Natural killer cell (primary cell): ENCODE results near the gene NXN. TPM values are rescaled to one million over a fixed set of nuclear protein-coding genes. Genes with fewer than 3 reads are reported as not detected.
"Not testable (repeated sequence)": the region's sequence is repeated elsewhere in the genome, so short reads cannot be mapped to it uniquely, and the experiment has no call there.

Experiments
- ATAC-seq, 3 donors: fragments of 150-1000 bp in 2 of 3; fragments of 200-7000 bp in 1 of 3; cut with Tn5 transposase; 1 replicate in 1 of 3; 2 replicates in 2 of 3; pipeline ENCODE4 v1.10.0; 2021; ENCODE audit warnings: mild to moderate bottlenecking in 2 of 3, moderate library complexity in 2 of 3
- DNase-seq, 2 donors: peaks; one replicate each; pipeline versions ENCODE4 v3.0.0 to v3.0.0-alpha.2; 2013 to 2021; ENCODE audit warnings: mixed read lengths in 1 of 2
- H3K27ac ChIP-seq: one replicate; pipeline ENCODE4 v1.5.1; 2013; ENCODE audit warnings: mild to moderate bottlenecking, low read length
- H3K27me3 ChIP-seq: one replicate; pipeline ENCODE4 v1.6.1; 2013; ENCODE audit warnings: low read length; ENCODE audit not compliant: control insufficient read depth, insufficient read depth
- H3K36me3 ChIP-seq: one replicate; pipeline ENCODE4 v1.6.1; 2013; ENCODE audit warnings: low read length; ENCODE audit not compliant: control insufficient read depth, insufficient read depth
- H3K4me1 ChIP-seq: one replicate; pipeline ENCODE4 v1.6.1; 2013; ENCODE audit warnings: low read length; ENCODE audit not compliant: control insufficient read depth, insufficient read depth
- H3K4me3 ChIP-seq: one replicate; pipeline ENCODE4 v1.5.1; 2013; ENCODE audit warnings: low read length
- H3K9me3 ChIP-seq: one replicate; pipeline ENCODE4 v1.6.1; 2013; ENCODE audit warnings: low read length; ENCODE audit not compliant: control insufficient read depth, insufficient read depth
- H3K27ac Mint-ChIP-seq, 2 donors: one replicate each; pipeline ENCODE4 v1.8.0; 2022; ENCODE audit warnings: mild to moderate bottlenecking in 2 of 2, mixed read lengths in 2 of 2, moderate library complexity in 1 of 2
- H3K27me3 Mint-ChIP-seq, 2 donors: one replicate each; pipeline ENCODE4 v1.8.0; 2022; ENCODE audit warnings: low read depth in 2 of 2, mixed read lengths in 2 of 2
- H3K36me3 Mint-ChIP-seq: one replicate; pipeline ENCODE4 v1.8.0; 2022; ENCODE audit warnings: mixed read lengths
- H3K4me1 Mint-ChIP-seq, 2 donors: one replicate each; pipeline ENCODE4 v1.8.0; 2022; ENCODE audit warnings: mixed read lengths in 2 of 2
- H3K4me3 Mint-ChIP-seq: one replicate; pipeline ENCODE4 v1.8.0; 2022; ENCODE audit warnings: mild to moderate bottlenecking, moderate library complexity, mixed read lengths
- H3K9me3 Mint-ChIP-seq, 2 donors: one replicate each; pipeline ENCODE4 v1.8.0; 2022; ENCODE audit warnings: mixed read lengths in 2 of 2
- WGBS: methylation state at CpG from one replicate; pipeline ENCODE4 v1.1.7; 2013; ENCODE audit warnings: missing lambda C conversion rate; ENCODE audit not compliant: insufficient coverage; 5-methylcytosine and 5-hydroxymethylcytosine counted together
- intact Hi-C: fragments of 100-400 bp; cut with micrococcal nuclease; formaldehyde crosslinking; loops from one replicate; pipeline ENCODE4 v1.14.2; 2022
- total RNA-seq, 4 donors: library from RNA; stranded (reverse); fragments of 120-200 nt in 1 of 4; gene quantifications; one replicate each; pipeline versions ENCODE4 v1.2.3 to v1.2.4, GENCODE V29; 2013 to 2022
- TF ChIP-seq, protein P1 (sequence below): fragments of 200-600 bp; IDR thresholded peaks from one replicate; pipeline ENCODE4 v1.8.0; 2022; ENCODE audit warnings: antibody characterized with exemption

Gene NXN
- total RNA-seq, 3 donors from 2014 or later (not counting 1 experiment from before 2014, with no cell fraction given), result 0.14 to 0.55 TPM; not detected in 1

DNA sequence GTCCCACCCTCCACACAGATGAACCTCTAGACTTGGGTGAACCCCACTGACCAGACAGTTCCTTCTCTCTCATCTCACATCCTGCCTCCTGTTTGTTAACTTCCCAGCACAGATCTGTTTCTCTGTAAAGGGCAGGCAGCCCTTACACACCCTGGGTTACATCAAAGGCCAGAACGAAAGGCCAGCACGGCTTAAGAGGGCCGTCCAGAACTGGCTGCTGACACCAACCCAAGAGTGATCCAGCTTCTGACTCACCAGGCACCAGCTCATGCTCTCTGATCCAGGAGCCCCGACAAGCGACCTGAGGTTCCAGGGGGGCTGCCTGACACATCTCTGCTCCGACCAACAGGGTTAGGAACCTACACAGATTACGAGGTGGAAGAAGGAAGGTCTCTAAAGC, 110.5 kb downstream of the NXN start:
- Histone ChIP-seq H3K27me3 (no peaks in the 10 kb centered on the region), H3K27ac (no peak overlapping the region), H3K36me3 (no peaks in the 10 kb centered on the region), H3K9me3 (no peaks in the 10 kb centered on the region), H3K4me3 (no peak overlapping the region), H3K4me1 (no peaks in the 10 kb centered on the region)
- ATAC-seq (no peak), DNase-seq (no peak)
- Mint-ChIP-seq H3K36me3 (no peaks in the 10 kb centered on the region), H3K27me3 (peaks cover 15 to 31% of the 10 kb centered on the region in 2 donors), H3K4me3 (no peak overlapping the region), H3K27ac (no peak overlapping the region), H3K9me3 (no peaks in the 10 kb centered on the region), H3K4me1 (no peaks in the 10 kb centered on the region)
- WGBS, result 80% methylated on average over 7 of the region's 7 CpGs
- TF ChIP-seq, protein P1, sequence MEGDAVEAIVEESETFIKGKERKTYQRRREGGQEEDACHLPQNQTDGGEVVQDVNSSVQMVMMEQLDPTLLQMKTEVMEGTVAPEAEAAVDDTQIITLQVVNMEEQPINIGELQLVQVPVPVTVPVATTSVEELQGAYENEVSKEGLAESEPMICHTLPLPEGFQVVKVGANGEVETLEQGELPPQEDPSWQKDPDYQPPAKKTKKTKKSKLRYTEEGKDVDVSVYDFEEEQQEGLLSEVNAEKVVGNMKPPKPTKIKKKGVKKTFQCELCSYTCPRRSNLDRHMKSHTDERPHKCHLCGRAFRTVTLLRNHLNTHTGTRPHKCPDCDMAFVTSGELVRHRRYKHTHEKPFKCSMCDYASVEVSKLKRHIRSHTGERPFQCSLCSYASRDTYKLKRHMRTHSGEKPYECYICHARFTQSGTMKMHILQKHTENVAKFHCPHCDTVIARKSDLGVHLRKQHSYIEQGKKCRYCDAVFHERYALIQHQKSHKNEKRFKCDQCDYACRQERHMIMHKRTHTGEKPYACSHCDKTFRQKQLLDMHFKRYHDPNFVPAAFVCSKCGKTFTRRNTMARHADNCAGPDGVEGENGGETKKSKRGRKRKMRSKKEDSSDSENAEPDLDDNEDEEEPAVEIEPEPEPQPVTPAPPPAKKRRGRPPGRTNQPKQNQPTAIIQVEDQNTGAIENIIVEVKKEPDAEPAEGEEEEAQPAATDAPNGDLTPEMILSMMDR, result no peak
- intact Hi-C loops, result no loop called here

DNA sequence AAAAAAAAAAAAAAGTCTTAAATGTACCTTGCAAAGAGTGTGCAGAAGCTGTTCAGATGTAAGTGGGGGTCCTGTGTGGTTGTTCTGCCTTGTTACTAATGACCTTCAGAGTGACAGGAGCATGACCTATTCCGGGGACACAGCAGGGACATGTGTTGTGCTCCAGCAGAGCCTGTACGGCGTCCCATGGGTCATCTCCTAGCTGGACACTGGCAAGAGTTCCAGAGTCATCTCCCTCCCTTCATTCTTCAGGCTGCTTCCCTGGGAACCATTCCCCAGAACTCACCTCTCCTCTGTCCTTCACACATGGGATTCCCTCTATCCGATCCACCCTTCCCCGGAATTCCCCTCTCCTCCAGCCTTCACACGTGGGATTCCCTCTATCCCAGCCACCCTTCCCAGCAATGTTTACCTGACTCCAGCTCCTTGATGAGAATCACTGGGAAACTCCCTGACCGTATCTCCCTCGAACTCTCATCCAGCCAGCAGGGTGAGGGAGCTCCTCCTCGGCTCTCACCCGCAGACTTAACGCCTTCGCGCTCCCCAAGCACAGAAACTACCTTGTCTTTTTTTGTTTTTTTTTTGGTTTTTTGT, 111.6 kb downstream of the NXN start:
- WGBS, result 96% methylated on average over 13 of the region's 13 CpGs
- no peak for ATAC-seq
- Histone ChIP-seq H3K36me3 (no peaks in the 10 kb centered on the region), H3K27ac (no peak overlapping the region), H3K4me1 (no peaks in the 10 kb centered on the region), H3K27me3 (no peaks in the 10 kb centered on the region), H3K9me3 (no peaks in the 10 kb centered on the region), H3K4me3 (no peak overlapping the region)
- Mint-ChIP-seq H3K27ac (no peak overlapping the region), H3K36me3 (no peaks in the 10 kb centered on the region), H3K4me3 (no peak overlapping the region), H3K9me3 (no peaks in the 10 kb centered on the region), H3K27me3 (peaks cover 15 to 35% of the 10 kb centered on the region in 2 donors), H3K4me1 (no peaks in the 10 kb centered on the region)
- intact Hi-C loops, result no loop called here
- no peak for DNase-seq
- TF ChIP-seq, protein P1, result no peak

DNA sequence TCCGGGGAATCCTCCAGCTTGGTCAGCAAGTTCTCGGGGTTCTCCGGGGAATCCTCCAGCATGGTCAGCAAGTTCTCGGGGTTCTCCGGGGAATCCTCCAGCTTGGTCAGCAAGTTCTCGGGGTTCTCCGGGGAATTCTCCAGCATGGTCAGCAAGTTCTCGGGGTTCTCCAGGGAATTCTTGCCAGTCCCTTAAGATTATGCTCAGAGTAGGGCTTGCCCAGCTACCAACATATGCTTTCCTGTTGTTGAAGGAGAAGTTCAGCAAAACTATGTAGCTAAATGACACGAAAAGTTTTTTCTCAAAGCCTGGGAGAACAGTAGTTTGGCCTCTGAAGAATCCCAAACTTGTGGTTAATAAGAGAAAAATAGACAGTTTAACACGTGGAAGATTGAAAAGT, 112.3 kb downstream of the NXN start:
- H3K27me3 ChIP-seq, H3K4me3 Mint-ChIP-seq, H3K4me1 ChIP-seq, intact Hi-C loops, H3K27ac Mint-ChIP-seq, H3K36me3 ChIP-seq, H3K27ac ChIP-seq, H3K4me3 ChIP-seq, H3K9me3 Mint-ChIP-seq, ATAC-seq, H3K4me1 Mint-ChIP-seq, H3K9me3 ChIP-seq, H3K36me3 Mint-ChIP-seq, DNase-seq: not testable (repeated sequence)
- peaks cover 12 to 35% of the 10 kb centered on the region in 2 donors for H3K27me3 Mint-ChIP-seq
- WGBS, result 86% methylated on average over 7 of the region's 10 CpGs

DNA sequence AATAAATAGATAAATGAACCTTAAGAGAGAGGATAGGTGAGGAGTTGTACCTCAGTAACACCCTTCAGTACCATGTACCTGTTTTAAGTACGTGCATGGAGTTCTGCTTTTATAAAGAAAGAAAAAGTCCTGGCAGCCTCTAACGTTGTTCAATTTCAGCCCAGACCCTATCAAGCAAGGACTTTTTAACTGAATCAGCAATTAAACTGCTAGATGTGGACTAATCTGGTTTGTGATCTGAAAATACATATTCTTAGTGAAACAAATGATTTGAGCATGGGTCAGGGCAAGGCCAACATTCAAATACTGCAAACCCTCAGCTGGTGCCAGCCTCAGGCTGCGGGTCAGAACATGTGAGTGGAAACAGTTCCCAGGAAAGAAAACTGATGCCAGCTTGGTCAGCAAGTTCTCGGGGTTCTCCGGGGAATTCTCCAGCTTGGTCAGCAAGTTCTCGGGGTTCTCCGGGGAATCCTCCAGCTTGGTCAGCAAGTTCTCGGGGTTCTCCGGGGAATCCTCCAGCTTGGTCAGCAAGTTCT, 112.9 kb downstream of the NXN start:
- Histone ChIP-seq H3K4me1 (no peaks in the 10 kb centered on the region), H3K27me3 (no peaks in the 10 kb centered on the region), H3K36me3 (no peaks in the 10 kb centered on the region), H3K27ac (no peak overlapping the region), H3K9me3 (no peaks in the 10 kb centered on the region), H3K4me3 (no peak overlapping the region)
- TF ChIP-seq, protein P1, result no peak
- Mint-ChIP-seq H3K4me3 (no peak overlapping the region), H3K27ac (no peak overlapping the region), H3K4me1 (no peaks in the 10 kb centered on the region), H3K27me3 (peaks cover 11 to 35% of the 10 kb centered on the region in 2 donors), H3K36me3 (no peaks in the 10 kb centered on the region), H3K9me3 (no peaks in the 10 kb centered on the region)
- intact Hi-C loops, result no loop called here
- 86% methylated on average over 5 of the region's 9 CpGs for WGBS
- no peak for ATAC-seq
- DNase-seq, result no peak
